NOMO-1 (cell line): Measurements from ENCODE around the gene GTSE1.

Source experiments
- DNase-seq, 2 experiments: peaks; one replicate each; lab custom pipeline; 2025; ENCODE audit not compliant: unreplicated experiment in 2 of 2; lab: John Stamatoyannopoulos, UW

Gene GTSE1

DNA sequence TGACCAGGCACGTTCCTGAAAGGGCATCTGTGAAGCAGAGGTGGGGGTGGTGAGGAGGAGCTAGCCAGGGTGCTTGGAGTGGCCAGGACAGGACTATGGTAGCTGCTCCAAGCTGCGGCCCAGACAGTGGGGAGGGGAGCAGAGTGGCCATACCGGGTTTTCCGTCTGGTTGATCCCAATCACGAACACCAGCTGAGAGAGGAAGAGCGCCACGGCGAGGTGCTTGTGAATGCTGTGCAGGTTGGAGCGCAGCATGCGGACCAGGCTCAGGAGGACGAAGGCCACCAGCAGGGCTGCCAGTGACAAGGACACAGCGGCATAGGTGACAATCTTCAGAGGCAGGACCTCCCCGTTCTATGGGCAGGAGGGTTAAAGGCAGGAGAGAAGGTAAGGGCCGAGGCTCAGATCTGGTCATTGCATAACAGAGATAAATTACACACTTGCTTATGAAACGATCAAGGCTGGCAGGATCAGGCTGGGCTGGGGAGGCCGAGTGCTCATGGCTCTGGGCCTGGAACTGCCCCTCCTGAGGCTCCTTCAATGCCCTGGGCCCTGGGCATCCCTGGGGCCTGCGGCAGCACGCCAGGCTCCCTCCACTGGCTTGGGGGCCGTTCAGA, 80.3 kb downstream of the GTSE1 start:
- DNase-seq, result no peak

DNA sequence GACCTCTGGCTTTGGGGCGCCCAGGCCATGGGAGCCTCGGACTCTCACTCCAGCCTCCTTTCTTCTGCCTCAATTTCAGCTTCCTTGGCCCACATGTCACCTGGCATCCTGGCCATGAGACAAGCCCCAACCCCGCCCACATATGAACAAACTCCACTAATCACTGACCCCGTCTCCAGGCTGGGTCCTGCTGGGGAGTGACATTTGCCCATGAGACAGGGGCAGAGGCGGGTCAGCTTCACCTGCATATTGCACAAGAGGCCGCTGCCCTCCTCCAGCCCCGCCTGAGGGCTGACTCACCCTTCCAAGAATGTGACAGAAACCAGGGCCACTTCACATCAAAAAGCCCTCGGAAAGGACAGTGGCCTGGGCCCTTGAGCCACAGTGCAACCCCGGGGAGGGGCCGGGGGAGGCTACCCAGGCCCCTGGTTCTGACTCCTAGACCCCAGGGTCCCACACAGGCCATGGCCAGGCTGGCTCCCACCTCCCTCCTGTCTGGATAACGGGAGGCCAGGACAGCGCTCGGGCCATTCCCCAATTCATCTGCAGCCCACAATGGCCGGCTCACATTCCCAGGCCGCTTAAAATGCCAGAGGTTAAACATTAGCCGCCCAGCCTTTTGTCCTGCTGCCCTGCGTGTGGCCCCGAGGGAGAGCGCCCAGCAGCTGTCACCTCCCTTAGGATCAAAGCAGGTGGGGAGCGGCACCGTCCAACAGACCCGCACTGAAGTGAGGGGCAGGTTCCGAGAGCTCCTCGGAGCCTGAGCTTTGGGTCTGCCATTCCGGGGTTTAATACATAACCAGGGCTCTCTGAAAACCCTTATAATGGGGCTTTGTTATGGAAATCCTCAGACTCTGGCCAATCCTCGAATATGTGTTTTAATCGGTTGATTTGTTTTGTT, 81.1 kb downstream of the GTSE1 start:
- DNase-seq, result no peak

DNA sequence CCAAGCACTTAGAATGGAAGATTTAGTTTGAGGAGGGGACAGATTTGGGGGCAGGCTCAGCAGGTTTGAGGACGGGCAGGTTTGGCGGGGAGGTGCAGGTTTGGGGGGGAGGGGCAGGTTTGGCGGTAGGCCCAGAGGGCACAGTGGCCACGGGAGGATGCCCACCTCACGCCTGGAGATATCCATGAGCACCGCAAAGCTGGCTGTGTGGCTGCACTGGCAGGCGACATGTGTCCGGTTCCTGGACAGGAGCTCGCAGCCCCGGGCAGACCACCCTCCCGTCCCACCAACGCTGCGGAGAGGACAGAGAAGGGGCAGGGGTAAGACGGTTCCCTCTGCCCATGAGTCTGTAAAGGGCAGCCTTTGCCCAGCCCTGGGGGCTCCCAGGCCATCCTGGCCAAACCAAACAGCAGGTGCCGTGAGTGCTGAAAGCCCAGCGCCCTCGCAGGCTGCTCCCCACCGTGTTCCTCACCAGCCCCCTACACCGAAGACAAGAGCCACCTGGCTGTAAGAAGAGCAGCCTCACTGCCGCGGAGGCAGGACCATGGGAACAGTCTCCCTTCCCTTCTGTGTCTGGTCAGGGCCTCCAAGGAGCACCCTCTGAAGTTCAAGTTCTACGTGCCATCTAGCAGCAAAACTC, 81.9 kb downstream of the GTSE1 start:
- DNase-seq, result no peak

DNA sequence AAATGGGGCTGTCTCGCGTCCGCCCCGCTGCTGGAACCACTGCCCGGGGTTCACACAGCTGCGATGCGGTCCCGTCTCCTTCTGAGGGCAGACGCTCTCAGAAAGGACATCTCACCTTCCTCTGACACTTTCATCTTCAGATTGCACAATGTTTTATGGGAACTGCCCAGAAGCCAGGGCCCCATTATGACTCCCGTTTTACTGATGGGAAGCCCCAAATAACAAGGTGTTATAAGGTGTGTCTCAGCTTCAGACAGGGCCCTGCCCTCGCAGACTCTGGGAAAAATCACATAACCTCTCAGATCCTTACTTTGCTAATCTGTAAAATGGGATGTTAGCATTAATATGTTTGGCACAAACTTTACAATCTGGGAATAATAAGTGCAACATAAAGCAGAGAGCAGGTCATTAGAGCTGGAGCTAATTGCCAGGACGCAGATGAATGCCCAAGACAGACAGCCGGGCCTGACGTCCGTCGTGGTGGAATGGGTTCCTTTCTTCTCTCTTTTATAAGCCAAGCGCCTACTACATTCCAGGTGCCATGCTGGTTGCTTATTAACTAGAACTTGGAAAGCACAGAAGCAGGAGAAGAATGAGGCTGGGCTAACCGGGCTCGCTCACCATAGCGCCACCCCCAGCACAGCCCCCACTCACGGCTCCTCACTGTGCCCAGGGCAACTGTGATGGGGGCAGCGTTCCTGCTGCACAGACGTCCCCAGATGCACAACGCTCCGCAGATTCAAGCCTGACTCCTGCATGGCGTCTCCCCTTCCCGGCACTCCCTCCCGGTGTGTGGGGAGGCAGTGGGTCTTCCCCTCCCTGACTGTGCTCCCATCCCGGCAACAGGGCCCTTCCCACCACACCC, 82.6 kb downstream of the GTSE1 start:
- DNase-seq, result no peak

- no peak for DNase-seq
Observed at GRCh38 chr22:46380069-46380468, 83.4 kb downstream of the GTSE1 start.
